ENCODE data around the gene F5.

The F5 gene

DNA sequence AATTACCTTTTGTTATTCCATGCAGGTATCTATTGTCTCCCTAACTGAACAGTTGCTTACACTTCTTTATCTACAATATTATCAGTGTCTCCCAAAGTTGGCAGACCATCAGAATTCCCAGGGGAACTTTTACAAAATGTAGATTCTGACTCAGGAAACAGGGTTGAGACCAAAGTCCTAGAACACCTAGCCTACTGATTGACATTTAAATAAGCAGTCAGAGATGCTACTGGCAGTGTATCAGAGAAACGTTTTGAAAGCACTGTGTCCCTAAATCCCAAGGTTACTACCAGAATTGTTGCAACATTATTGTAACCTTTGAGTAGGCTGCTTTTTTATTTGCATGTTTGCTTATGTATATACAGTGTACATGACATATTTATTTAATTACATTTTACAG lies 1.8 kb upstream of the F5 start:
- TF ChIP-seq, protein P1, sequence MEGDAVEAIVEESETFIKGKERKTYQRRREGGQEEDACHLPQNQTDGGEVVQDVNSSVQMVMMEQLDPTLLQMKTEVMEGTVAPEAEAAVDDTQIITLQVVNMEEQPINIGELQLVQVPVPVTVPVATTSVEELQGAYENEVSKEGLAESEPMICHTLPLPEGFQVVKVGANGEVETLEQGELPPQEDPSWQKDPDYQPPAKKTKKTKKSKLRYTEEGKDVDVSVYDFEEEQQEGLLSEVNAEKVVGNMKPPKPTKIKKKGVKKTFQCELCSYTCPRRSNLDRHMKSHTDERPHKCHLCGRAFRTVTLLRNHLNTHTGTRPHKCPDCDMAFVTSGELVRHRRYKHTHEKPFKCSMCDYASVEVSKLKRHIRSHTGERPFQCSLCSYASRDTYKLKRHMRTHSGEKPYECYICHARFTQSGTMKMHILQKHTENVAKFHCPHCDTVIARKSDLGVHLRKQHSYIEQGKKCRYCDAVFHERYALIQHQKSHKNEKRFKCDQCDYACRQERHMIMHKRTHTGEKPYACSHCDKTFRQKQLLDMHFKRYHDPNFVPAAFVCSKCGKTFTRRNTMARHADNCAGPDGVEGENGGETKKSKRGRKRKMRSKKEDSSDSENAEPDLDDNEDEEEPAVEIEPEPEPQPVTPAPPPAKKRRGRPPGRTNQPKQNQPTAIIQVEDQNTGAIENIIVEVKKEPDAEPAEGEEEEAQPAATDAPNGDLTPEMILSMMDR (IDR thresholded peaks at IDR 0.05; ENCODE audit: insufficient read depth, low read depth, low read length, missing control alignments): no peak
- DNase-seq (ENCODE audit: low read depth): no peak
- no peak overlapping the region for H3K4me3 ChIP-seq (ENCODE audit: low read length)

DNA sequence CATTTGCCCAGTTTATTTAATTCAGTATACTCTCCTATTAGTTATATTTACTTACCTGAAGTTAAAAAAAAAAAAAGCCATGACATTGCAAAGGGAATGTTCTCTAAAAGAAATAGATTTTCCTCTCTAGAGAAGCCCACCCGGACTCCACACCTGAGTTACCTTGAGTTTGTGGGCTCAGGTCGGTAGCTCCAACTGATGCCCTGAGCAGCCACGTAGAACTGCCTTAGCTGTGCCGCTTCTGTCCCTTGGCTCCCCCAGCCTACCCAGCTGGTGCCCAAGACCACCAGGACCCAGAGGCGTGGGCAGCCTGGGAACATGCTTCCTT lies 250 bp downstream of the F5 start:
- TF ChIP-seq, protein P1 (IDR thresholded peaks at IDR 0.05; ENCODE audit: insufficient read depth, low read depth, low read length, missing control alignments): no peak
- DNase-seq (ENCODE audit: low read depth): no peak
- H3K4me3 ChIP-seq (ENCODE audit: low read length): no peak overlapping the region

DNA sequence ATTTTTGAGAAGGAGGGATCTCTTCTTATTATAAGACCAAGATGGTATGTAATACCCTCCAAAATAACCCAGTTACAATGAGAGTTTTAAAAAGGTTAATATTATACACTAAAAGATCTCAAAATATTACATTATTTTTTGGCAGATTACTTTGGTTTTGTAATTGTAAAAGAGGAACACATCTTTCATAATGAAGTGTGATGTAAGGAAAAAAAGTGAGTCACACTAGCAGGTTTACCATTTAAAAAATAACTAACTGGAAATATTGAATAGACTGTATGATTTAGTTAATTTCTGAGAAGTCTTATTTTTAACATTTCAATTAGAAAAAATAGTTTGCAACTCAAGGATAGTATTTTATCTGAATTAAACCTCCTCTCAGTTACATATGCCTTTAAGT lies 1.1 kb downstream of the F5 start:
- H3K4me3 ChIP-seq (ENCODE audit: low read length): no peak overlapping the region
- no peak for DNase-seq (ENCODE audit: low read depth)
- TF ChIP-seq, protein P1 (IDR thresholded peaks at IDR 0.05; ENCODE audit: insufficient read depth, low read depth, low read length, missing control alignments): no peak

DNA sequence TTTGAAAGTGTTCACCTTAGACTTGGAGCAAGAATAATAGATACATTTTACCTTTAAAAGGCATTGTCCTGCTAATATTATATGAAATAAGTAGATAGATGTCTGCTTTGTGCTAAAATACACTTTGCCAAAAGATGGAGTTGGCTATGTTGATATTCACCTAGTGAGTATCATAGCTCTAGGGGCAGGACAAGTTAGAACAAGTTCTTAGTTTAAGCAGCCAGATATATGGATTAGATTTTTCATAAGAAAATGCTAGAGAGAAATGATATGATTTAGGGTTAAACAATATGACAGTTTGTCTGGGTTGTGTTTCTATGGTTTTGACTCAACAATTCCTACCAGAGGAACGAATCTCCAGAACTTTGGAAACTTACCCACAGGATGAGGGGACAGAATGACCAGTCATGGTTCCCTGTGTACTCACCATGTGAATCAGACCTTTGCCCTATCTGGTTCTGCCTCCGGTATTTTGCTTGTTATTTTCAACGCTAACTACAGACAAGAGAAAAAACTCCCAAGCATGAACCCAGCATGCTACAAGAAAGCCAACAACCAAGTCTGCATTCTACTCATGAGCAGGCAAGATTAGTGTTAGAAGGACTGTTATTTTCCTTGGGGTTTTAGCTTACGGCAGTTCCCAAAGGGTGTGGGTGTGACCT lies 1.7 kb downstream of the F5 start:
- H3K4me3 ChIP-seq (ENCODE audit: low read length): no peak overlapping the region
- TF ChIP-seq, protein P1 (IDR thresholded peaks at IDR 0.05; ENCODE audit: insufficient read depth, low read depth, low read length, missing control alignments): no peak
- peak; percentile 65 for DNase-seq (ENCODE audit: low read depth)

- no peak overlapping the region for H3K4me3 ChIP-seq (ENCODE audit: low read length)
- TF ChIP-seq, protein P1 (IDR thresholded peaks at IDR 0.05; ENCODE audit: insufficient read depth, low read depth, low read length, missing control alignments): no peak
- DNase-seq (ENCODE audit: low read depth): no peak
Measured at GRCh38 chr1:169577981-169578738, 8.1 kb downstream of the F5 start.

DNA sequence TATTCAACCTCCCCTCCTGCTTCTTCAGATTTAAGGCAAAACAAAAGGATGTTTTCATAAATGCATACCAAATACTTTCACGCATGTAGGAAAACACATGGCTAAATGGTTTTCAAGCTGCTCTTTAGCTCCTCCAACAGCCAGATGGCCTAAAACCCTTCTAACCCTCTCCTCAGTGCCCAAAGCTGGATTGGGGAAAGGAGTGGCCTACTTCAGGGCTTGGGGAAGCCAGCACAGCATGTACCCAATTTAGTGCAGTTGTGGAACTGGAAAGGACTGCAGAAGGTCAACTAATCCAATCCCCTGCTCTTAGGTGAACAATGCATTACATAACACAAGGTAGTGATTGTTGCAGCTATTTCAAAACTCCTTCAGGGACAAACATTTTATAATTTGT lies 9.3 kb downstream of the F5 start:
- DNase-seq (ENCODE audit: low read depth): no peak
- no peak overlapping the region for H3K4me3 ChIP-seq (ENCODE audit: low read length)

More for the DNA sequence above, 9.3 kb downstream of the F5 start:
- TF ChIP-seq, protein P1 (IDR thresholded peaks at IDR 0.05; ENCODE audit: insufficient read depth, low read depth, low read length, missing control alignments): no peak
